ENCODE measurements around the gene RRAGD. TPM values are rescaled to one million over a fixed set of nuclear protein-coding genes. Genes with fewer than 3 reads are reported as not detected.

RRAGD gene
- total and polyA plus RNA-seq, 3 donors from 2014 or later, result 17.0 to 27.0 (median 19.4) TPM

- DNase-seq, result no peak
- Histone ChIP-seq H3K9me3 (no peaks in the 10 kb centered on the region), H3K4me1 (no peaks in the 10 kb centered on the region), H3K36me3 (ENCODE audit: low read depth, missing control alignments) (no peaks in the 10 kb centered on the region), H3K27me3 (no peaks in the 10 kb centered on the region), H3K27ac (no peak overlapping the region), H3K4me3 (no peak overlapping the region)
- intact Hi-C loops (cut with DNase I; ENCODE audit: low total_unique reads), result no loop called here
- WGBS, 2 donors, result 78 to 85% methylated on average over 9 to 10 of the region's 10 CpGs
- TF ChIP-seq POLR2A (IDR thresholded peaks at IDR 0.05) (no peak), CTCF (IDR thresholded peaks at IDR 0.05) (no peak)
These were observed 5.9 kb downstream of the RRAGD start for GRCh38 chr6:89406141-89406540.

- no peaks in the 10 kb centered on the region for H3K27me3 ChIP-seq
- no peak for DNase-seq
- TF ChIP-seq POLR2A (IDR thresholded peaks at IDR 0.05) (no peak), CTCF (IDR thresholded peaks at IDR 0.05) (no peak)
- intact Hi-C loops (cut with DNase I; ENCODE audit: low total_unique reads), result no loop called here
- no peak overlapping the region for H3K27ac ChIP-seq
- H3K9me3 ChIP-seq, result no peaks in the 10 kb centered on the region
- WGBS, 2 donors, result 77 to 87% methylated on average over 3 of the region's 3 CpGs
- H3K36me3 ChIP-seq (ENCODE audit: low read depth, missing control alignments), result no peaks in the 10 kb centered on the region
- no peak overlapping the region for H3K4me3 ChIP-seq
- no peaks in the 10 kb centered on the region for H3K4me1 ChIP-seq
These were observed 7.6 kb downstream of the RRAGD start for GRCh38 chr6:89404512-89404911.

GRCh38 chr6:89402776-89403175 is 9.3 kb downstream of the RRAGD start:
- no peaks in the 10 kb centered on the region for H3K27me3 ChIP-seq
- no peak overlapping the region for H3K27ac ChIP-seq
- no peak overlapping the region for H3K4me3 ChIP-seq
- DNase-seq, result no peak
- H3K9me3 ChIP-seq, result no peaks in the 10 kb centered on the region
- 90 to 92% methylated on average over 5 to 6 of the region's 6 CpGs for WGBS, 2 donors
- TF ChIP-seq CTCF (IDR thresholded peaks at IDR 0.05) (no peak), POLR2A (IDR thresholded peaks at IDR 0.05) (no peak)
- intact Hi-C loops (cut with DNase I; ENCODE audit: low total_unique reads), result no loop called here
- H3K36me3 ChIP-seq (ENCODE audit: low read depth, missing control alignments), result no peaks in the 10 kb centered on the region
- H3K4me1 ChIP-seq, result no peaks in the 10 kb centered on the region

- TF ChIP-seq CTCF (IDR thresholded peaks at IDR 0.05) (no peak), POLR2A (IDR thresholded peaks at IDR 0.05) (no peak)
- Histone ChIP-seq H3K4me1 (no peaks in the 10 kb centered on the region), H3K27me3 (no peaks in the 10 kb centered on the region), H3K9me3 (no peaks in the 10 kb centered on the region), H3K36me3 (ENCODE audit: low read depth, missing control alignments) (no peaks in the 10 kb centered on the region), H3K4me3 (no peak overlapping the region), H3K27ac (no peak overlapping the region)
- intact Hi-C loops (cut with DNase I; ENCODE audit: low total_unique reads), result no loop called here
- no peak for DNase-seq
- WGBS, 2 donors, result 72 to 77% methylated on average over 6 of the region's 6 CpGs
These were observed 11.1 kb downstream of the RRAGD start for GRCh38 chr6:89400912-89401399.

- H3K27me3 ChIP-seq, result no peaks in the 10 kb centered on the region
- WGBS, 2 donors, result 93 to 96% methylated on average over 3 of the region's 3 CpGs
- no peaks in the 10 kb centered on the region for H3K36me3 ChIP-seq (ENCODE audit: low read depth, missing control alignments)
- H3K4me1 ChIP-seq, result no peaks in the 10 kb centered on the region
- DNase-seq, result no peak
- H3K4me3 ChIP-seq, result no peak overlapping the region
- no peaks in the 10 kb centered on the region for H3K9me3 ChIP-seq
- no peak overlapping the region for H3K27ac ChIP-seq
- no peak for TF ChIP-seq POLR2A (IDR thresholded peaks at IDR 0.05)
- TF ChIP-seq CTCF (IDR thresholded peaks at IDR 0.05), result no peak
- intact Hi-C loops (cut with DNase I; ENCODE audit: low total_unique reads), result no loop called here
These were observed 12.0 kb downstream of the RRAGD start for GRCh38 chr6:89400050-89400449.
